Right lobe of liver (tissue), 6 donors: ENCODE measurements around the gene FKBP10. TPM values are rescaled to one million over a fixed set of nuclear protein-coding genes. Genes with fewer than 3 reads are reported as not detected.

Source experiments
- ATAC-seq, 4 donors: fragments of 200-7000 bp; cut with Tn5 transposase; one replicate each; pipeline ENCODE4 v1.9.1; 2020; ENCODE audit warnings: mild to moderate bottlenecking in 4 of 4, moderate library complexity in 4 of 4
- DNase-seq, 3 donors: peaks; one replicate each; pipeline ENCODE4 v3.0.0-alpha.2; 2020
- H3K27ac ChIP-seq, 3 donors: fragments of 200-600 bp; one replicate each; pipeline ENCODE4 v1.8.0; 2022
- H3K27me3 ChIP-seq, 2 donors: fragments of 200-600 bp; one replicate each; pipeline ENCODE4 v1.8.0; 2022
- H3K36me3 ChIP-seq, 4 donors: fragments of 200-600 bp; sonication (generic) in 1 of 4; one replicate each; pipeline versions ENCODE4 v1.5.1 to v1.8.0; 2017 to 2022; ENCODE audit warnings: control low read depth in 1 of 4
- H3K4me1 ChIP-seq, 4 donors: fragments of 200-600 bp; sonication (generic) in 1 of 4; one replicate each; pipeline versions ENCODE4 v1.5.1 to v1.8.0; 2017 to 2022; ENCODE audit warnings: control low read depth in 1 of 4
- H3K4me3 ChIP-seq, 3 donors: fragments of 200-600 bp; one replicate each; pipeline ENCODE4 v1.8.0; 2022
- H3K9me3 ChIP-seq, 4 donors: fragments of 200-600 bp; sonication (generic) in 1 of 4; one replicate each; pipeline versions ENCODE4 v1.5.1 to v1.8.0; 2017 to 2022; ENCODE audit warnings: control low read depth in 1 of 4
- CTCF ChIP-seq, 4 donors: fragments of 200-600 bp in 3 of 4; fragments of 450-650 bp in 1 of 4; IDR thresholded peaks; one replicate each; pipeline versions ENCODE4 v1.5.1 to v1.8.0; 2016 to 2022; ENCODE audit warnings: antibody characterized with exemption in 4 of 4, mild to moderate bottlenecking in 2 of 4
- POLR2A ChIP-seq: fragments of 450-650 bp; IDR thresholded peaks from one replicate; pipeline ENCODE4 v1.6.1; 2017; ENCODE audit warnings: antibody characterized with exemption, mild to moderate bottlenecking
- WGBS: methylation state at CpG from one replicate; pipeline ENCODE4 v1.1.6; 2018; ENCODE audit warnings: low coverage, low lambda C conversion rate; ENCODE audit not compliant: insufficient coverage; ENCODE audit errors: missing lambda C conversion rate; 5-methylcytosine and 5-hydroxymethylcytosine counted together
- intact Hi-C, 2 donors: fragments of 100-400 bp; cut with DNase I; formaldehyde crosslinking; loops; one replicate each; pipeline versions ENCODE4 v1.11.2 to v1.14.1; 2022
- total RNA-seq, 6 experiments: library from RNA; depleted of rRNA in 2 of 6; stranded (reverse); fragments of >200 nt in 2 of 6; fragmentation: NEBNext Ultra II Directional in 3 of 6; extraction: Animal tissue kit (Norgen Biotek cat#: 25700) in 3 of 6; gene quantifications; one replicate each; pipeline versions ENCODE4 v1.1.0 to v1.2.4, GENCODE V29; 2016 to 2023
- donor health status: DM: no; HTN: yes; CAD: no.
- donor health status: DM: no; HTN: no; CAD: no.
- donor health status: DM: no; HTN: no; CAD: no.
- donor health status: DM: no; HTN: yes; CAD: no.
- donor health status: DM: no; HTN: yes; CAD: no.

FKBP10 gene
- total RNA-seq, 6 experiments from 2014 or later = 2.4 to 5.1 (median 4.0) TPM

- H3K27me3 ChIP-seq = no peaks in the 10 kb centered on the region
- TF ChIP-seq POLR2A = no peak
- DNase-seq = peak in 1 of 3 donors; percentile 63
- ATAC-seq = peak; percentile 12 to 52 (median 40)
- WGBS = 33% methylated on average over 1 of the region's 4 CpGs
- peaks cover 0 to 56% (median 25%) of the 10 kb centered on the region in 4 donors for H3K4me1 ChIP-seq
- intact Hi-C loops = no loop called here
- peak overlapping the region; percentile 70 to 97 (median 96) for H3K27ac ChIP-seq
- no peaks in the 10 kb centered on the region for H3K9me3 ChIP-seq
- peaks cover 0 to 42% (median 19%) of the 10 kb centered on the region in 4 donors for H3K36me3 ChIP-seq
- H3K4me3 ChIP-seq = peak overlapping the region; percentile 26 to 55 (median 49)
Observed at GRCh38 chr17:41772218-41772585, 40.6 kb upstream of the FKBP10 start.

GRCh38 chr17:41772586-41773189, 40.1 kb upstream of the FKBP10 start:
- H3K4me1 ChIP-seq = peaks cover 0 to 60% (median 28%) of the 10 kb centered on the region in 4 donors
- DNase-seq (peak; percentile 77 to 91 (median 86)), ATAC-seq (peak; percentile 69 to 80 (median 74))
- no CpG with 5 or more reads among the region's 19 CpGs for WGBS
- H3K36me3 ChIP-seq = peaks cover 0 to 37% (median 17%) of the 10 kb centered on the region in 4 donors
- peak overlapping the region; percentile 26 to 55 (median 49) for H3K4me3 ChIP-seq
- peak overlapping the region; percentile 70 to 97 (median 96) for H3K27ac ChIP-seq
- no peak for TF ChIP-seq POLR2A
- no peak for TF ChIP-seq CTCF (IDR thresholded peaks at IDR 0.05)
- intact Hi-C loops = no loop called here
- no peaks in the 10 kb centered on the region for H3K27me3 ChIP-seq
- H3K9me3 ChIP-seq = no peaks in the 10 kb centered on the region

GRCh38 chr17:41773190-41773588, 39.6 kb upstream of the FKBP10 start:
- Histone ChIP-seq H3K9me3 (no peaks in the 10 kb centered on the region), H3K4me3 (peak overlapping the region in 1 of 3 donors; percentile 55), H3K27me3 (no peaks in the 10 kb centered on the region), H3K4me1 (peaks cover 0 to 65% (median 30%) of the 10 kb centered on the region in 4 donors), H3K27ac (peak overlapping the region; percentile 70 to 97 (median 96)), H3K36me3 (peaks cover 0 to 32% (median 14%) of the 10 kb centered on the region in 4 donors)
- DNase-seq = peak; percentile 70 to 88 (median 81)
- intact Hi-C loops = no loop called here
- TF ChIP-seq CTCF (IDR thresholded peaks at IDR 0.05) (no peak), POLR2A (peak; percentile 21)
- 14% methylated on average over 7 of the region's 12 CpGs for WGBS
- peak; percentile 27 to 69 (median 42) for ATAC-seq

- Histone ChIP-seq H3K27ac (peak overlapping the region; percentile 70 to 97 (median 96)), H3K36me3 (peaks cover 0 to 26% (median 10%) of the 10 kb centered on the region in 4 donors), H3K4me1 (peaks cover 0 to 68% (median 33%) of the 10 kb centered on the region in 4 donors), H3K9me3 (no peaks in the 10 kb centered on the region), H3K4me3 (no peak overlapping the region), H3K27me3 (no peaks in the 10 kb centered on the region)
- DNase-seq = no peak
- intact Hi-C loops = no loop called here
- 43% methylated on average over 3 of the region's 8 CpGs for WGBS
- ATAC-seq = no peak
- TF ChIP-seq POLR2A (no peak), CTCF (IDR thresholded peaks at IDR 0.05) (no peak)
Observed at GRCh38 chr17:41773731-41774193, 39.0 kb upstream of the FKBP10 start.
